Measurements from ENCODE around the gene NACAD. TPM values are rescaled to one million over a fixed set of nuclear protein-coding genes. Genes with fewer than 3 reads are reported as not detected.

NACAD gene
- total RNA-seq, 1 donor from 2014 or later = 21.6 TPM

GRCh38 chr7:45092100-45092930, 3.5 kb upstream of the NACAD start:
- H3K27me3 Mint-ChIP-seq (ENCODE audit: low read depth, unreplicated experiment) = no peaks in the 10 kb centered on the region
- FAIRE-seq = no peak

GRCh38 chr7:45089341-45089891, 647 bp upstream of the NACAD start:
- Mint-ChIP-seq H3K27me3 (ENCODE audit: low read depth, unreplicated experiment) (no peaks in the 10 kb centered on the region), H3K4me1 (ENCODE audit: low read depth, unreplicated experiment) (peaks cover 9% of the 10 kb centered on the region), H3K36me3 (ENCODE audit: low read depth, unreplicated experiment) (peaks cover 2% of the 10 kb centered on the region), H3K4me3 (ENCODE audit: unreplicated experiment) (peak overlapping the region; percentile 79), H3K27ac (ENCODE audit: unreplicated experiment) (no peak overlapping the region), H3K9me3 (ENCODE audit: unreplicated experiment) (no peaks in the 10 kb centered on the region)
- H3K79me2 ChIP-seq (ENCODE audit: insufficient read depth, low read length) = no peaks in the 10 kb centered on the region
- H3K36me3 ChIP-seq (ENCODE audit: insufficient read depth, low read length) = no peaks in the 10 kb centered on the region
- no peak for FAIRE-seq
- H2AFZ ChIP-seq (ENCODE audit: low read depth, low read length) = peak overlapping the region; percentile 89
- peak overlapping the region; percentile 92 for H3K4me2 ChIP-seq (ENCODE audit: low read length)
- H3K27me3 ChIP-seq (ENCODE audit: insufficient read depth, low read length) = no peaks in the 10 kb centered on the region
- no peaks in the 10 kb centered on the region for H3K9me3 ChIP-seq (ENCODE audit: insufficient read depth, low read depth, low read length)
- peak overlapping the region; percentile 64 for H3K9ac ChIP-seq (ENCODE audit: low read length)
- no peak for TF ChIP-seq EZH2 (IDR thresholded peaks at IDR 0.05; ENCODE audit: insufficient read depth, low read length)
- no peak for TF ChIP-seq CTCF (IDR thresholded peaks at IDR 0.05; ENCODE audit: insufficient read depth, low read depth, low read length)
- H3K4me1 ChIP-seq (ENCODE audit: insufficient read depth, low read length) = peaks cover 6% of the 10 kb centered on the region
- peaks cover 7% of the 10 kb centered on the region for H4K20me1 ChIP-seq (ENCODE audit: insufficient read depth, low read length)
- no peak overlapping the region for H3K27ac ChIP-seq (ENCODE audit: low read depth, low read length)
- H3K4me3 ChIP-seq (ENCODE audit: insufficient read depth, low read depth, low read length) = peak overlapping the region; percentile 67
- DNase-seq (ENCODE audit: low read depth) = peak; percentile 29

More at GRCh38 chr7:45092100-45092930, 3.5 kb upstream of the NACAD start:
- Histone ChIP-seq H3K4me1 (ENCODE audit: insufficient read depth, low read length) (peaks cover 6% of the 10 kb centered on the region), H3K36me3 (ENCODE audit: insufficient read depth, low read length) (no peaks in the 10 kb centered on the region), H2AFZ (ENCODE audit: low read depth, low read length) (no peak overlapping the region), H3K27ac (ENCODE audit: low read depth, low read length) (no peak overlapping the region), H3K4me2 (ENCODE audit: low read length) (no peak overlapping the region), H3K9ac (ENCODE audit: low read length) (no peak overlapping the region), H4K20me1 (ENCODE audit: insufficient read depth, low read length) (peaks cover 5% of the 10 kb centered on the region), H3K79me2 (ENCODE audit: insufficient read depth, low read length) (no peaks in the 10 kb centered on the region), H3K9me3 (ENCODE audit: insufficient read depth, low read depth, low read length) (no peaks in the 10 kb centered on the region), H3K4me3 (ENCODE audit: insufficient read depth, low read depth, low read length) (no peak overlapping the region), H3K27me3 (ENCODE audit: insufficient read depth, low read length) (no peaks in the 10 kb centered on the region)
- no peak for DNase-seq (ENCODE audit: low read depth)
- Mint-ChIP-seq H3K9me3 (ENCODE audit: unreplicated experiment) (peaks cover 3% of the 10 kb centered on the region), H3K4me3 (ENCODE audit: unreplicated experiment) (peak overlapping the region; percentile 10), H3K4me1 (ENCODE audit: low read depth, unreplicated experiment) (peaks cover 9% of the 10 kb centered on the region), H3K36me3 (ENCODE audit: low read depth, unreplicated experiment) (no peaks in the 10 kb centered on the region), H3K27ac (ENCODE audit: unreplicated experiment) (no peak overlapping the region)
- TF ChIP-seq EZH2 (IDR thresholded peaks at IDR 0.05; ENCODE audit: insufficient read depth, low read length) (no peak), CTCF (IDR thresholded peaks at IDR 0.05; ENCODE audit: insufficient read depth, low read depth, low read length) (no peak)

Measured in astrocyte (in vitro differentiated cells and primary cell).